Upper lobe of left lung (tissue), 4 donors: Measurements from ENCODE around the gene CDK6.

Experiments
- POLR2AphosphoS5 ChIP-seq, 2 donors: sonication (generic); formaldehyde crosslinking; IDR thresholded peaks; one replicate each; pipeline ENCODE4 v1.5.1; 2017; ENCODE audit warnings: antibody characterized with exemption in 2 of 2
- TF ChIP-seq, protein P1 (sequence below), 6 experiments: fragments of 450-650 bp in 4 of 6; fragments of 200-600 bp in 2 of 6; sonication (generic) in 2 of 6; IDR thresholded peaks; one replicate each; pipeline ENCODE4 v1.5.1; 2016 to 2019; ENCODE audit warnings: antibody characterized with exemption in 6 of 6

DNA sequence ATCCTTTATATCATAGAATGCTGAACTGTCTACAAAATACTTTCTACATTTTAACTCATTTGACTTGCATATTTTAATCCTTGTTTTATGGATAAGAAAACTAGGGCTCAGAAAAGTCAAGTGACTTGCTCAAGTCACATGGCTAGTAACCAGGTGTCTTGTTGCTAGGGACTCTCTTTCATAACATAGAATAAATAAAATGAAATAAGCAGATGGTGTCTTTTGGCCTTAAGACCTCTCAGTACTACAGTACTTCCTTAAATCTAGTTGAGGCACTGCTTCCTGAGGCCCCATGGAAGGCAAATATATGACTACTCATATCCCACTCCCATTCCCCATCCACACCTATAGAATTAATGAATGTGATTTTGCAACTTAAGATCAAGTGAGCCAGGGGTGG is 87.9 kb downstream of the CDK6 start:
- TF ChIP-seq, protein P1, sequence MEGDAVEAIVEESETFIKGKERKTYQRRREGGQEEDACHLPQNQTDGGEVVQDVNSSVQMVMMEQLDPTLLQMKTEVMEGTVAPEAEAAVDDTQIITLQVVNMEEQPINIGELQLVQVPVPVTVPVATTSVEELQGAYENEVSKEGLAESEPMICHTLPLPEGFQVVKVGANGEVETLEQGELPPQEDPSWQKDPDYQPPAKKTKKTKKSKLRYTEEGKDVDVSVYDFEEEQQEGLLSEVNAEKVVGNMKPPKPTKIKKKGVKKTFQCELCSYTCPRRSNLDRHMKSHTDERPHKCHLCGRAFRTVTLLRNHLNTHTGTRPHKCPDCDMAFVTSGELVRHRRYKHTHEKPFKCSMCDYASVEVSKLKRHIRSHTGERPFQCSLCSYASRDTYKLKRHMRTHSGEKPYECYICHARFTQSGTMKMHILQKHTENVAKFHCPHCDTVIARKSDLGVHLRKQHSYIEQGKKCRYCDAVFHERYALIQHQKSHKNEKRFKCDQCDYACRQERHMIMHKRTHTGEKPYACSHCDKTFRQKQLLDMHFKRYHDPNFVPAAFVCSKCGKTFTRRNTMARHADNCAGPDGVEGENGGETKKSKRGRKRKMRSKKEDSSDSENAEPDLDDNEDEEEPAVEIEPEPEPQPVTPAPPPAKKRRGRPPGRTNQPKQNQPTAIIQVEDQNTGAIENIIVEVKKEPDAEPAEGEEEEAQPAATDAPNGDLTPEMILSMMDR (IDR thresholded peaks at IDR 0.05) = no peak
- no peak for TF ChIP-seq POLR2AphosphoS5 (IDR thresholded peaks at IDR 0.05)
